GM19043 (cell line): ENCODE measurements around the gene RNU1-3.
"Not testable (repeated sequence)": the region's sequence is repeated elsewhere in the genome, so short reads cannot be mapped to it uniquely, and the experiment has no call there.

Experiments
- ATAC-seq: cut with Tn5 transposase; IDR thresholded peaks from one replicate; pipeline ENCODE4 v1.9.1; 2021; ENCODE audit warnings: low read depth; ENCODE audit not compliant: unreplicated experiment

Gene RNU1-3

DNA sequence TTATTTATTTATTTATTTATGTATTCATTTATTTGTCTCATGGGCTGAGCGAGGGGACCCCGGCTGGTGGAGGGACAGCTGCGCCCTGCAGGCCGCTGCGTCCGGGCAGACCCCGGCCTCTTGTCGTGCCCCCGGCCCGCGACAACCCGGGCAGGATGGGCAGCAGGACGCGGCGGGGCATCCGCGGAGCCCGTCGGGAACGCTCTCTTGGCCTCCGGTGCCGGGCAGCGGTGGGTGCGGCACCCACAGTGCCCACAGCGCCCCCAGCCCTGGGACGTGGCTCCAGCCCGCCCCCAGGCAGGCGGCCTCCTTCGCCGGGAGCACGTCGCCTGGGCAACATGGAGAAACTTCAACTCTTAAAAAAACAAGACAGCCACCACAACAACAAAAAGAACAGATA is 8.5 kb downstream of the RNU1-3 start:
- ATAC-seq: not testable (repeated sequence)

- not testable (repeated sequence) for ATAC-seq
These were observed 9.6 kb downstream of the RNU1-3 start for GRCh38 chr1:16656981-16657683.

- ATAC-seq: not testable (repeated sequence)
These were observed 10.2 kb downstream of the RNU1-3 start for GRCh38 chr1:16656574-16656973.

DNA sequence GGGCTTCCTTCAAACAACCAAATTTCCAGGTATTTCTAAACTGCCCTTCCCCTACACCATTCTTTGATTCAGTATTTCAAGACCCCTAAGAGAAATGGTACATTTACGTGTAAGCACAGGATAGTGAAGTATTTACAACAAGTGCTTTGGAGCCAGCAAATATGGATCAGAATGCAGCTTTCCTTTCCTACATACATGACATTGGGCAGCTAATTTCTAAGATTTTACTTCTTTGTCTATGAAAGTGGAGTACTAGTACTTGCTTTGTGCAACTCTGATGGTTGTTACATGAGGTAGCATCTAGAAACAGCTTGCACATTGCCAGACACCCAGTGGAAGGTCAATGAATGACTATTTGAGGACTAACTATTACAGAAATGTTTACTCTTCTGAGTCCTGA is 15.2 kb downstream of the RNU1-3 start:
- ATAC-seq: not testable (repeated sequence)

GRCh38 chr1:16649960-16650359 is 16.8 kb downstream of the RNU1-3 start:
- ATAC-seq: not testable (repeated sequence)

GRCh38 chr1:16649390-16649789 is 17.4 kb downstream of the RNU1-3 start:
- not testable (repeated sequence) for ATAC-seq

GRCh38 chr1:16648756-16649155 is 18.0 kb downstream of the RNU1-3 start:
- not testable (repeated sequence) for ATAC-seq

DNA sequence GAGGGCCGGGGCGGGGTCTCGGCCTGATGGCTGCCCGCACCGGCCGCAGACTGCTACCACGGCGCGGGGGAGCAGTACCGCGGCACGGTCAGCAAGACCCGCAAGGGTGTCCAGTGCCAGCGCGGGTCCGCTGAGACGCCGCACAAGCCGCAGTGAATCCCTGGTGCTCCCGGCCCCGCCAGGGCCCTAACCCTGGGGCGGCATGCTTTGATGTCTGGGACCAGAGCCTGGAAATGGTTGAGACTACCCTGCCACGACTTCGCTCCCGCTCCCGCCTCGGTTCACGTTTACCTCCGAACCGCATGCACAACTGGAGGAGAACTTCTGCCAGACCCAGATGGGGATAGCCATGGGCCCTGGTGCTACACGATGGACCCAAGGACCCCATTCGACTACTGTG is 18.5 kb downstream of the RNU1-3 start:
- not testable (repeated sequence) for ATAC-seq

GRCh38 chr1:16647179-16648176 is 19.3 kb downstream of the RNU1-3 start:
- not testable (repeated sequence) for ATAC-seq

- ATAC-seq: not testable (repeated sequence)
These were observed 20.0 kb downstream of the RNU1-3 start for GRCh38 chr1:16646716-16647115.

- not testable (repeated sequence) for ATAC-seq
These were observed 20.6 kb downstream of the RNU1-3 start for GRCh38 chr1:16646061-16646664.

DNA sequence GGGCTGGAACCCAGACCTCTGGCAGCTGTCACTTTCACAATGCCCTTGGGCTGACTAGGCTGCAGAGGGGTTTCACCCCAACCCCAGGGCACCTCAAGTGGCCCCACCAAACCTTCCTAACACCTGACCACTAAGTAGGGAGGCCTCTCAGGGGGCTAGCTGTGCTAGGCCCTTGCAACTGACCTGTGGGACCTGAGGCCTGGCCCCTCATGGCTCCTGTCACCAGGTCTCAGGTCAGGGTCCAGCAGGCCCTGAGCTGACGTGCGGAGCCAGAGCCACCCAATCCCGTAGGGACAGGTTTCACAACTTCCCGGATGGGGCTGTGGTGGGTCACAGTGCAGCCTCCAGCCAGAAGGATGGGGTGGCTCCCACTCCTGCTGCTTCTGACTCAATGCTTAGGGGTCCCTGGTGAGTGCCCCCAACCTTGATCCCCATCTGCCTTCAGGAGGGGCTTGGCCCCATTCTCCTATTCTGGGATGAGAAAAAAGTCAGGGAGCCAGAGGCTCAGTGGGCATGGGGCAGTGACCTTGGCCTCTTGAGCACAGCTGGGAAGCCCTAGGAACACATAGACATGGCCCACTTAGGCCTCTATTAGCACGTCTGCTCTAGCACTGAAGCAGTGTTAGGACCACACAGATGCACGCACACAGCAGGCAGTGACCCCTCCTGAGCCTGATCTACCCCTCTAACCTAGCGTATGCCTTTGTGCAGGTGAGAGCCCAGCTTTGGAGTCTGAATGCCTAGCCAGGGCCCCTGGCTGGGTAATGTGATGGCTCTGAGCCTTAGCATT is 21.3 kb downstream of the RNU1-3 start:
- not testable (repeated sequence) for ATAC-seq

DNA sequence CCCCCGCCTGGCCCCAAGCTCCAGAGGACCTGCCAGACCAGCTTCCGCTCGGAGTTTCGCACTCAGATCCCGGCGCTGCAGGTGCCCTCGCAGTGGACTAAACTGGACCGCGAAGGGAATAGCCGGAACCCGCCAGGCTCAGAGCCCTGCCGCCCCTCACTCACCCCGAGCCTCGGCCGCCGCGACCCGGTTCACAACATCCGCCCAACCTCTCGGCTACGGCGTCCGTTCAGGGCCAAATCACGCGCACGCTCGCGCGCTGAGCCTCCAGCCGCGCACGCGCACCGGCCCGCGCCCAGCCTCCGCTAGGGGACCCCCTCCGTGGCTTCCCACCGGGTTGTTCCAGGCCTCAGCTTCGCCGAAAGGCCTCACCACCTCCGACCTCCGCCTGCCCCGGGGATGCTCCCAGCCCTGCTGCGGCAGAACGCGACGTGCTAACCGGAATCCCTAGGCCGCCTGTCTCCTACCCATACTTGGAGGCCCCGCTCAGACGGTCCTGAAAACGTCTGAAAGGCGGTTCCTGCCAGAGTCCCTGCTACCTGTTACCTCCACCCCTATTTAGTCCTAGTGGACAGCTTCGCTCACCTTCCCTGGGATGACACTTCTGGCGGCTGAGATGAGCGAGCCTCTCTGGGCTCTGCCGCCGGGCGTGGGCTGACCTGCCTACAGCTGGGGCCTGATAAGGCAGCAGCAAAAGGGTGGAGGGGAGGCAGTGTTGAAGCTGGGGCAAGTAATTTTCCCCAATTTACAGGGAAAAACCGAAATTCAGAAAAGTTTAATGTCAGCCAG is 22.1 kb downstream of the RNU1-3 start:
- ATAC-seq: peak; percentile 80

DNA sequence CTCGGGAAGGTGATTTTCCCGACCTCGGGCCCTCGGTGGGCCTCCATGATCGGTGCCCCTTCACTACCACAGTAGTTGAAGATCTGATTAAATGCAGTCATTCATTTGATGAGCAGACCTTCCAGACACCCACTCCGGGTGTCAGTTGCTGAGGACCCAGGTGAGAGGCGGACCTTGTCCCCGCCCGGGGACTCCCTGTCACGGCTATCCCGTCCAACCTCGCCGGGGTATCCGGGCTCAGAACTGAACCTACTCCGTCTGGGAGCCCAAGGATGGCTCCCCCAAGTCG is 22.6 kb downstream of the RNU1-3 start:
- no peak for ATAC-seq

GRCh38 chr1:16643476-16644192 is 23.1 kb downstream of the RNU1-3 start:
- ATAC-seq: peak; percentile 4

DNA sequence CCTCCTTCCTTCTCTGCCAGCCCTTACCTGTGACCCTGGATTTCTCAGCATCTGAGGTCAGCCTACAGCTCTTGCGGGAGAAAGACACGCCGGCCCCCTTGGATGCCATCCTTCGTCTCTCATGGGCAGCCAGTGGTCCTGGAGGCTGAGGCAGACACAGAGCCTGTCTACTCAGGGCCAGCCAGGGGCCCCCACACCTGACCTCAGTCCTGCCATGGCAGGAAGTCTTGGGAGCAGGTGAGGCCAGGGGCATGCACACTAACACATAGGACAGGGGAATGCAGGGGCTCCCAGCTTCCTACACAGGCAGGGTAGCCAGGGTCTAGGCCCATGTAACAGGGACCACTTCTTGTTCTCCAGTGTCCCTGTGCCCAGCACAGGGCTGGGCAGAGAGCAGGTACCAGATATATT is 23.7 kb downstream of the RNU1-3 start:
- not testable (repeated sequence) for ATAC-seq

DNA sequence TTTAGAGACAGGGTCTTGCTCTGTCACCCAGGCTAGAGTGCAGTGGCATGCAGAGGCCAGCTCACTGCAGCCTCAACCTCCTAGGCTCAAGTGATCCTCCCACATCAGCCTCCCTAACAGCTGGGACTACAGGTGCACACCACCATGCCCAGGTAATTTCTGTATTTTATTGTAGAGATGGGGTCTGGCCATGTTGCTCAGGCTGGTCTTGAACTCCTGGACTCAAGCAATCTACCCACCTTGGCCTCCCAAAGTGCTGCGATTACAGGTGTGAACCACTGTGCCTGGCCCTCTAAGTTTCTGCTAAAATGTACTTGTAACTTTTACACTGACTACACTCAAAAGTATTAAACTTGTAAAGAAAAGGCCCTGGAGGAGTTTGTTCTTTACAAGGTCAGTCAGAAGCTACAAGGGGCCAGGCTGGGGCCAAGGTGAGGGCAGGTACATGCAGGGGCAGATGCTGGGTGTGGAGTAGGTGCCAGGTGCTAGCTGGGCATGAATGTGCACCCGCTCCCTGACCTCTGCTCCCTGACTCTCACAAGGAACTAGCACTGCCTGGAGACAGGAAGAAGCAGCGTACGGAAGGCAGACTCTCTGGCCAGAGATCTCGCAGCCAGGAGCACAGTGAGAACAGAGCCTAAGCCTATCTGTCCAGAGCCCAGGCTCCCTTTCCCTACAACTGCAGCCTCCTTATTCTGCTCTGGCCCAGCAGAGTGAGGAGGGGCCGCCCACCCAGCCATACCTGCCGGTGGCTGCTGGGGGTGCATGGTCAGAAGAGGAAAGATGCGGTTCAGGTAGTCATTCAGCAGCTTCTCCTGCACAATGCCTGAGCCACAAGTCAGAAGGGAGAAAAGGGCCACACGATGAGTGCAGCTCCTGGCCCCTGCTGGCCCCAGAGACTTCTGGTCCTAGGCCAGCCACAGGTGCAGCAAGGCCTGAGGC is 24.5 kb downstream of the RNU1-3 start:
- ATAC-seq: not testable (repeated sequence)
